GM04503 (cell line): ENCODE measurements around the gene ODAD3.
"Not testable (repeated sequence)": the region's sequence is repeated elsewhere in the genome, so short reads cannot be mapped to it uniquely, and the experiment has no call there.

Experiments used
- DNase-seq: peaks from one replicate; pipeline ENCODE4 v3.0.0-alpha.2; 2012; ENCODE audit warnings: low read depth

ODAD3 gene

DNA sequence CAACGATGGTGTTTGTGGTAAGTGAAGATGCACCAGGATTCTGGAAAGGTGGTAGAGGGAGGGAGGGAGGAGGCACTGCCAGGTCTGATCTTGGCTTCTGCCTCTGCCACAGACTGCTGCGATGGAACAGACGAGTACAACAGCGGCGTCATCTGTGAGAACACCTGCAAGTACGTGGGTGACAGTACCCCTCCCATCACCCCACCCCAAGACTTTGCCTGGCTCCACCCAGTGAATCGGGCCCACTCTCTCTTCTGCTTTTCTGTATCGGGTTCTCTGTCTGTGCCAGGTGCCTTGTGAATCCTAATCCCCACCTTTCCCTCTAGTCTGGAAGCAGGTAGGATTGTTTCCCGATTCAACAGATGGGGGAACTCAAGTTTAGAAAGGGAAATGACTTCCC, 3.0 kb upstream of the ODAD3 start:
- no peak for DNase-seq

DNA sequence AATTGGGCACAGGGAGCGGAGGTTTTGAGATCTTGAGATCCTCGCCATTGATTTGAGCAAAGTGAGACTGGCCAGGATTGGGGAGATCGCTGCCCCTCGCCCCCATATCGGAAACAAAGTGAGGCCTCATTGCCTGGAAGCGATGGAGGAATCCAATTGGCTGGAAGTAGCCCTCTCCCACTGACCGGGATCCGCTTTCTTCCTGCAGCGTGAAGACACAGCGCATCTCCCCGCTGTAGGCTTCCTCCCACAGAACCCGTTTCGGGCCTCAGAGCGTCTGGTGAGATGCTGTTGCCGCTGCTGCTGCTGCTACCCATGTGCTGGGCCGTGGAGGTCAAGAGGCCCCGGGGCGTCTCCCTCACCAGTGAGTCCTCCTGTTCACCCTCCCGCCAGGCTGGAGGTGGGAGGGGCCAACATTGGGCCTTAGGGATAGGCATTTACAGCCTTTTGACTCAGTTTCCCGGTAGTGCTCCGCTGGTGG, 952 bp upstream of the ODAD3 start:
- DNase-seq, result no peak

DNA sequence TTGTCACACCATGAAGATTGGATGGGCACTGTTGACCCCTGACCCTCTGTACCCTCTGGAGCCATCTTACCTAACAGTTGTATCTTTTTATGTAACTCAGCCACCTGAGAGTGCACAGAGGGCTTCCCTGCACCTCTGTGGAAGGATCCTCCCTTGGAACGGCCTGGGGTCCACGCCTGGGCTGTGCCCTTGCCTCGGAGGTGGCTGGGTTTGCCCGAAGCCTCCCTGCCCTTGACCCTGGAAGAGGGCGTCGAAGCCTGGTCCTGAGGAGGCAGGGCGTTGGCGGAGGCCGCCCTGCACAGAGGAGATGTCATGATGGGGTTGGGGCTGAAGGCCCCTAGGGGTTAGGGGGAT, 241 bp downstream of the ODAD3 start:
- DNase-seq, result no peak

DNA sequence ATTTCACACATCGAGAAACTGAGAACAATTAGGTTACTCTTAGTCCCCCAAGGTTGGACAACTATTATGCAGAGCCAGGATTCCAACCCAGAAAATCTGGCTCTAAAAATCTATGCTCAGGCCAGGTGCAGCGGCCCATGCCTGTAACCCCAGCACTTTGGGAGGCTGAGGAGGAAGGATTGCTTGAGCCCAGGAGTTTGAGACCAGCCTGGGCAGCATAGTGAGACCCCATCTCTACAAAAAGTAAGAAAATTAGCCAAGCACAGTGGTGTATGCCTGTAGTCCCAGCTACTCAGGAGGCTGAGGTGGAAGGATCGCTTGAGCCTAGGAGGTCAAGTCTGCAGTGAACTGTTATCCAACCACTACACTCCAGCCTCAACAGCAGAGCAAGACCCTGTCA, 1.4 kb downstream of the ODAD3 start:
- DNase-seq, result not testable (repeated sequence)

DNA sequence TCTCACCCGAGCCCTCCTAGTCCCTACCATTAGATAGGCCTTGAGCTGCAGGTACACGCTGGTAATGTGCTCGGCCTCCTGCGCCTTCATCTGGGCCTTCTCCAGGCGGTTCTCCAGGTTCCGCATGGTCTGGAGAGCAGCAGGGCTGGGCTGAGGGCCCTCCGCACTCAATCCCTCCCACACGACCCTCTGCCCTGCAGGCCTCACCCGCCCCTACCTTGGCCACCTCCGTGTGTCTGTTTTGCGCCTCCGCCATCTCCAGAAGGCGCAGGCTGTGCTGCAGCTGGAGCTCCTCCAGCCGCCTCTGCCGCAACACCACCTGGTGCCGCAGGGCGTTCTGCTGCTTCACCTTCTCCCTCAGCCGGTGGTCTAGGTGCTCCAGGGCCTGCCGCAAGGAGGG, 8.3 kb downstream of the ODAD3 start:
- DNase-seq, result no peak

DNA sequence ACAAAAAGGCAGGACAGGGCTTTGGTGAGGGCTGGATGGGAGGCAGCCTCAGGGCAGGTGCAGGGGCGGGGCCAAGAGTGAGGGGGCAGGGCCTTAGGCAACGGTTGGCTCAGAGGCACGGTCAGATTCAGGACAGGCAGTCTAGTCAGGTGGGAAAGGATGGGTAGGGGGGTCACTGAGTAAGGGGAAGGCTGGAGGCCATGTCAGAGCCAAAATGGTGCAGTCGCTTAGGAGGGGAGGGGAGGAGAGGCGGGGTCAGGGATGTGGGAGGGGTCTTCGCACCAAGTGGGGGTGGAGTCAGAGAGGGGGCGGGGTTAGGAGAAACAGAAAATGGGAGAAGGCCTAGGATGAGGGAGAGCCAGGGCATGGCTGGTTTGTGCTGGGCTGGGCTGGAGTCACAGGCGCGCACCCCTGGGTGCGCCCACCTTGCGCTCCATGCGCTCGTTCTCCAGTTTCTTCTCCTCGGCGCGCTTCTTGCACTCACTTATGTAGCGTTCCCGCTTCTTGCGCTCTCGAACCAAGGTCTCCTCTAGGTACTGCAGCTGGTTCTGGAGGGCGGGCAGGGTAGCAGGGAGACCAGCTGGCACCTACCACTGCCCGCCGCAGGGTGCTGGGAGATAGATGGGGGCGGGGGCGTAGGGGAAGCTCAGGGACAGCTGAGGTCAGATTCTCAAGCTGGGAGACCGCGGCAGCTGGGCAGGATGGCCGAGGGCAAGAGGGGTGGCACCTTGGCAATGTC, 9.0 kb downstream of the ODAD3 start:
- DNase-seq, result no peak

DNA sequence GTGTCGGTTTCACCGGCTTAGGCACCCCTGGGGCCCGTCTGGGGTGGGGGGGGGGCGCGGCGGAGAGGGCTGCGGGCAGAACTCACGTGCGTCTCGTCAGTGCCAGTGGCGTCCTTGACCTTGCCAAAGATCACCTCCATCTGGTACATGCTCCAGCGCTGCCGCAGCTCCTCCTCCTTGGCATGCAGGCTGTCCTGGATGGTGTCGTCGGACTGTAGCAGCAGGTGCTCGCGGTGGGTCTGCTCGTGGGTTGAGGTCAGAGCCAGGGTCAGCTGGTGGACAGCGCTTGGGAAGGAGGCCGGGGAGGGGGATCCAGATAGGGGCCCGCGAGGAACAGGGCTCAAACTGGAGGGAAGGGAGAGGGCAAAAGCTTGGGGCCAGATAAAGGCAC, 11.1 kb downstream of the ODAD3 start:
- no peak for DNase-seq

DNA sequence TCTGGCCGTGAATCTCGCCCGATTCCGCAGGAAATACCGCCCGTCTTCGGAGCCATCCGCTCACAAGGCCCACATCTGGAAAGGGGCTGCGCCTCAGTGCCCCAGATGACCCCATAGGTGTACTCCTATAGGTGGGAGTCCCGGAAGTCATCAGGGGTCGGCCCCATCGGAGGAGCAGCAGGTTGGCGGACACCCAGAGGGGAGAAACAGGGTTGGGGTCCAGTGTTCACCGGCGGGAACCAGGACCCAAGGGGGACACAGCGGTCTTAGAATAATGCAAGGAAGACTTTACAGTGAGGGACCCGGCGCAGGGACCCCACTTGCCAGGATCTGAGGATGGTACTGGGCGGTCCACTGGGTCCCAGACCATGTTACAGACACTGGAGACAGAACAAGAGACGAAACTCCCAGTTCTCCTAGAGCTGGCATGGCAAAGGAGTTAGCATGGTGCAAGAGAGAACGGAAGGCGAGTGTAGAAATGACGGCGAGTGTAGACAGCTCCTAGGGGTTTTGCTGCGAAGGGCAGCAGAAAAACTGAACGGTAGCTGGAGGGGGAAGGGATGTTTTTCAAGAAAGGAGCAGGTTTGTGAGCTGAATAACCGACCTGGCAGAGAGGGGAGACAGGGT, 11.6 kb downstream of the ODAD3 start:
- no peak for DNase-seq

DNA sequence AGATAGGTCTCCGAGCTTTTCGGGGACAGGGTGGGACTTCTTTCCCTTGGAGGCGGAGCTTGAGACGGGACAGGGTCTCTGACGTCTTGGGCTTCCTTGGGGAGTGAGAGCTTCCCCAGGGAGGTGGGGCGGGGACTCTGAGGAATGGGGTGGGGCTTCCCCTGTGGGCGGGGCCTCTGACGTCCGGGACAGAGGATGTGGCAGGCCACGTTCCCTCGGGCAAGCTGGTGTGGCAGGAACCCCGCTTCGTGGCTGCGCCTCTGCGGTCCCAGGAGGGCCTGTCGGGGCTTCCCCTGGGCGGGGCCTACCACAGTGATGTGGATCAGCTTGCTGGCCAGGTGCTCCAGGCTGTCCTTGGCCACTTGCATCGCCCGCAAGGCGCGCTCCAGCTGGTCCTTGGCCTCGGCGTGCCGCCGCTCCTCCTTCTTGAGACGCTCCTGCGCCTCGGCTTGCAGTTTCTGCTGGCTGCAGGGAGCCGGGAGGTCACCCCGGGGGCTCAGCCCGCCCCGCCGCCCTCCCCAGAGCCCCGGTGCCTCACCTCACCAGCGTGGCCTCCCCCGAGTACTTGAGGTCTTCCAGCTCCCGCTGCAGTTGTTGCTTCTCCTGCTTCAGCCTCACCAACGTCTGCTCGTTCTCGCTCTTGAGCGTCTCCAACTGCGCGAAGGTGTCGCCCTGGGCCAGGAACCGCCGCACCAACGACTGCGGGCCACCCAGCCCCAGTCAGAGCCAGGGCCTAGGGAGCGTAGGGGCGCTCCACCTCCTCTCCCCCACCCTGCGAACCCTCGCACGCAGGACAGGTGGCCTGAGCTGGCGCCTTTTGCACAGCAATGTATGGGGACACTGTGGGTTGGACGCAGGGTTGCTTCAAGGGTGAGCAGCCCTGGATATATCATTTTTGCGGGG, 12.5 kb downstream of the ODAD3 start:
- no peak for DNase-seq

DNA sequence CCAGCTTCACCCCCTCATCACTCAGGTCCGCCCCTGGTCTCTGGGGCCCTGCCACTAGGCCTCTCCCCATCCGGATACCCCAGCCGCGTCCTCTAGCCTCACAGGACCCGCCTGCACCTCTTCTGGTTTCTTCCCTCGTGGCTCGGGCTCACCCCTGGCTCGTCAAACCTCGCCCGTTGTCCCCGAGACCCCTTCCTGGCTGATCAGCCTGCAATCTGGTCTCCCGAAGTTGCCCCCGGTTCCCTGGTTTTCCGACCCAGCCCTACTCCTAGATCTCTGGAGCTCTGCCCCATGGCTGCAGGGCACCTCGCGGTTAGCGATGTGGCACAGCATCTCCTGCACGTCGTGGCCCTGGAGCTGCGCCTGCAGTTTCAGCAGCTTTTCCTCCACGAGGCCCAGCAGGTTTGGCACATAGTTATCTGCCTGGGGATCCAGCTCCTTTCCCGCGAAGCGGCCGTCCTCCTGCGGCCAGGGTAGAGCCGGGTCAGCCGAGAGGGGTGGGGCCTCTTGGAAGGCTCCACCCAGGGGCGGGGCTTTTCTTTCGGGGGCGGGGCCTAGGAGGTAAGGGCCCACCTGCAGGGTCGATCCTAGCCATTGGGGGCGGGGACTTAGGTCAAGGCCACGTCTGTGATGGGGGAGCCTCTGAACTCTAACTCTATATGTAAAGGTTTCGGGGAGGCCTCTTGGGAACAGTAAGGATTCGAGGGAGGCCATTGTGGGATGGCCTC, 13.4 kb downstream of the ODAD3 start:
- no peak for DNase-seq

DNA sequence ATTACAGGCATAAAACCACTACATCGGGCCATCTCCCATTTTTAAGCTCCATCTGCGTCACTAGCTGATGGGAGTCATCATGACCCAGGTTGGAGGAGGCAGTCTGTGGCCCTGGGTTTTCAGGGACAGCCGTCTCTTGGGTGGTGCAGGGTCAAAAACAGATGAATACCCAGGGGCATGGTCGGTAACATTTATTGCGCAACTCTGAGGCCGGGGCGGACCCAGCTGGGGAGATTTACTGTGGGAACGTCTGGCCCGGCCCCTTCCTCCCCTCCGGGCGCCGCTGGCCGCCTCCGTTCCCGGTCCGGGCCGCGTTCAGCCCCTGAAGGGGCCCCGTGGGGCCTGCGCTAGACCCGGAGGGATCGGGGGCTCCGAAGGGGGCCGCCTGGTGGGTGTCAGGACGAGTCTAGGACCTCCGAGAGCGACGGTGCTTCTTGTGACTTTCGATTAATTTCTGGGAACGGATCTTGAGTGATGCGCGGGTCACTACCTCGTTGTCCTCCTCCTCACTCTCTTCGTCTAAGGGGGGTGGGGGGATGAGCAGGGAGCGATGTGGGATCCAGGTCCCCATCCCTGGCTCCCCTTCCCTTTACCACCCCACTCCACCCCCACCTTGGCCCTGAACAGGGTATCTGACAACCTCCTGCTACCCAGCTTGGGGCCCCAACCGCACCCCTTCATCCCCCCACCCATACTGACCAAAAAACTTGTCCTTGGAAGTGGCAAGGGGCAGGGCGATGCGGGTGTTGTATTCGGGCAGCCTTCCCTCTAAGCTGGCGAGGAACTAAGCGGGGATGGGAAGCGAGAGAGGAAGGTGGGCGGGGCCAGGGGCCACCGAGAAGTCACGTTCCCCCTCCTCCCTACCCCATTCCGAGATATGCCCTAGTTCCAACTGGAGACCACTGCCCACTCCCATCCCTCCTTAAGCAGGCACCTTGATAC, 14.2 kb downstream of the ODAD3 start:
- DNase-seq, result no peak

DNA sequence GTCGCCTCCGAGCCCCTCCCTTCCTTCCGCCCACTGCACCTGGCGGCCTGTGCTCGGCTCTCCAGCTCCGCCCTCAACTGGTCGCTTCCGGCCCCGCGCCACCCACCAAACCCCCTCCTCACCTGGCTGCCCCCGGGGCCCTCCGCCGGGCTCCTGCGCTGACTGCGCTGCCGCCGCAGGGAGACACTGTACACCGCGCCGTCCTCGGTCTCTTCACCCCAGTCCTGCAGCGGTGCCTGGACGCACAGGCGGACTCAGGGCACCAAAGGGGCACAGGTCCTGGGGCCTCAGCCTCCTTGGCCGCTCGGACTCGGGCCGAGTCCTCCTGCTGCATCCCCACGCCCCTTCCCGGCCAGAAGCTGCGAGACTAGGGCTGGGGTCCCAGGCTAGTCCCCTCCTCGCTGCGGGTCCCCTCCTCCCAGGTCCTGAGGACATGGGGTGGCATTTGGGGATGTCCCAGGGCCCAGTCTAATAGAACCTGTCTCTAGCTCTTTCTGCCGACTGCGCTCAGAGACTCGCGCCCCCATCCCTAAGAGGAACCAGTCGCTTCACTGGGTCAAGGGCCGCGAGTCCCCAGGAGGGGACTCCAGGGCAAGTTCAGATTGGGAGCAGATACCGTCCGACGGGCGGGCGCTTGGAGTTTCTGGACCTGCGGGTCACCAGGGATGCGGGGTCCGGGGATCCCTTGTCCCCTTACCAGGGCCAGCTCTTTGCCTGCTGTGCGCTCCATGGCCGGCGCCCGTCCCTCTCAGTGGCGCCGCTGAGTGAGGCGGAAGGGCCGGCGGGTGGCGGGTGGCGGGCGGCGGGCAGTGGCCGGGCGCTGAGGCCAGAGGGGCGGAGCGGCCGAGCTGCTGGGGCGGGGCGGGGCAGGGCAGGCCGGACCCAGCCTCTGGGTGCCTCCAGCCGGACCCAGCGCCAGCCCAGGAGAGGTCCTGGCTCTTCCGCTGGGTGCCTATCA, 16.1 kb downstream of the ODAD3 start, which contains the start of gene RGL3:
TSS of gene RGL3 (minus strand) at position 766 of the 958 bp plus-strand sequence. CDS start at position 730, 36 bp downstream.
- DNase-seq, result no peak

DNA sequence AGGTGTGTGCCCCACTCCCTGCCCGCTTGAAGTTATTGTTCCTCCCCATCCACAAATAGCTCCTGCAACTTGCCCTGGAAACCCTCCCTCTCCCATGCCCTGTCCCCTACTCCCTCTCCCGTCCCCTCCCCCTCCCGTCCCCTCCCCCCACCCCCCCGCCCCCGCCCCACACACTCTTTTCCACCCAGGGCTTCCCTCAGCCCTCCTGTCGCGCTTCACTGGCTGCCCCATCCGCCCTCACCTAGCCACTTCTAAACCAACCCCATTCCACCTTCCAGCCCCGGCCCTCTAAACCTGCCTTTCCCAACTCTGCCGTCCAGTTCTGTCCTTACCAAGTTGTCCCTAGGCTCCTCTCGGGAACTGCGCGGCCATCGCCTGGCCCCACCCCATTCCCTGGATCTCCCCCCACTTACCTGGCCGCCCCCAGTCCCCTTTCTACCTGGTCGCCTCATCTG, 16.8 kb downstream of the ODAD3 start:
- DNase-seq, result no peak

DNA sequence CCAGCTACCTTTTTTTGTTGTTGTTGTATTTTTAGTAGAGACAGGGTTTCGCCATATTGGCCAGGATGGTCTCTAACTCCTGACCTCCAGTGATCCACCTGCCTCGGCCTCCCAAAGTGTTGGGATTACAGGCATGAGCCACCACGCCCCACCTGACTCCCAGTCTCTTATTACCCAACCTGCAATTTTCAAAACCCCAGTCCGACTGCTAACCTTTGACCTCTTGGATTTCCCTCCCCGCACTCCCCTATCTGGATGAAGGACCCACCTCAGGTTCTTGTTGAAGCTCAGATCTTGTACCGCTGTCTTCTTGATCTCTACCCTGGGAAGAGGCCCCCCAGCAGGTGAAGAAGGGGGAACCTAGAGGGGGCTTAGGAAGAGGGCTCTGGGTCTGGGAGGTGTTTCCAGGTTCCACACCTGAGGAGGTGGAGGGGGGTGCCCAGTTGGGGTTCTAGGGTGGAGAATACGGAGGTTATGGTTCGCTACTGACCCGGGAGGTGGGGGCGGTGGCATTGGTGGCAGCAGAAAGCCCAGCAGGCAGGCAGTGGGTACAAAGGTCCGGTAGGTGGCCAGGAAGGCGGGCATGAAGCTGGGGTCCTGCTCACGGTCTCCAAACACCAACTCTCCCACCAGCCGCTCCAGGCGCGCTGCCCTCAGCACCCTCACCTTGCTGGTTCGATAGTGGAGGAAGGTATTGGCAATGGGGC, 18.4 kb downstream of the ODAD3 start:
- no peak for DNase-seq

DNA sequence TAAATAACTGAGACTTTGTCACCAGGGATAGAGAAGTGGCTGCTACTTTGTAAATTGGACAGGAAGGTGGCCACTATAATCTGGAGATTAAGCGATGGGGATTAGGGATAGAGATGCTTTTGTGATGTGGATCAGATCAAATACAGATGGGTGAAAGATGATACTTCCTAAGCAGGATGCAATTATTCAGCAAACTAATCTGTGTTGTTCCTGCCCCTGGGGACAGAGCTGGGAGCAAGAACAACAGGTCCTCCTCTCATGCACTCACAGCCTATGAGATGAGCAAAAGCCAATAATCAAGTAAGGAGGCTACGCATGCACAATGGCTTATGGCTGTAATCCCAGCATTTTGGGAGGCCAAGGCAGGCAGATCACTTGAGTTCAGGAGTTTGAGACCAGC, 20.4 kb downstream of the ODAD3 start:
- DNase-seq, result no peak

DNA sequence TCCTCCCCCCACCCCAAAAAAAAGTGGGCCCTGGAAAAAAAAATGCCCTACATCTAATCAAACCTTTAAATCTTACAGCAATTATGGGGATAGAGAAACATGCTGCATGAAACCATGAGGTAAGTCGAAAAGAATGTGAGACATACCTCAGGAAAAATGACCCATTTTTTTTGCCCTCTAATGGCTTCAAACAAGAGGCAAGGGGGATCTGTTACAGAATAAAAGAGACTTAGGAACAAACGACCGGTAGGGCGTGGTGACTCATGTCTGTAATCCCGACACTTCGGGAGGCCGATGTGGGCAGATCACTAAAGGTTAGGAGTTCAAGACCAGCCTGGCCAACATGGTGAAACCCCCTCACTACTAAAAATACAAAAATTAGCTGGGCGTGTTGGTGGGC, 24.2 kb downstream of the ODAD3 start:
- DNase-seq, result no peak

DNA sequence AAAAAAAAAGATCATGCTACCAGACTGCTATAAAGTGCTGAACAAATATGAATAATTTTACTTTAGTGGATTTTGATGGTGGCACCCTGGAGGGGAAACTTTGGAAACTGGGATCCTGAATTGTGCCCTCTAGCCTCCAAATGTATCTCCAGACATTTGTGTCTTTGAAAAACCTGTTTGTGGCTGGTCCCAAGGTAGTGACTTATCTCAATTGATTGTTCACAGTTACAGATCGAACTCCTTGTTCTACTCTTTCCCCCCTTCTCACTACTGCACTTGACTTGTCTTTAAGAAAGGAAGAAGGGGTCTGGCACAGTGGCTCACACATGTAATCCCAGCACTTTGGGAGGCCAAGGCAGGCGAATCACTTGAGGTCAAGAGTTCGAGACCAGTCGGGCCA, 26.3 kb downstream of the ODAD3 start:
- no peak for DNase-seq

DNA sequence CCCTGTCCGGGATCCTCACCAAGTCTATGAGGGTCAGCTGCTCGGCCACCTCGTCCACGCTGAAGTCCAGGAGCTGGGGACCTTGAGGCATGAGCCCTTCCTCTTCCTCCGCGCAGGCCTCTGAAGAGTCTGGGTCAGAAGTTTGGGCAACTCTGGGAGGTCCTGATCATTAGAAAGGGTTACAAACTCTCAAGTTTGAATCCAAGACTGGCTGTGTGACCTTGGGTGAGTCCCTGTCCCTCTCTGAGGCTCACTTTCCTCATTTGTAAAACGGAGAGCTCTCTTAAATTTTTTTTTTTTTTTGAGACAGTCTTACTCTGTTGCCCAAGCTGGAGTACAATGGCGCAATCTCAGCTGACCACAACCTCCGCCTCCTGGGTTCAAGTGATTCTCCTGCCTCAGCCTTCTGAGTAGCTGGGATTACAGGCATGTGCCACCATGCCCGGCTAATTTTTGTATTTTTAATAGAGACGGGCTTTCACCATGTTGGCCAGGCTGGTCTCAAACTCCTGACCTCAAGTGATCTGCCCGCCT, 28.2 kb downstream of the ODAD3 start:
- DNase-seq, result not testable (repeated sequence)
